HepG2 (cell line): ENCODE results near the gene PKP1. TPM values are rescaled to one million over a fixed set of nuclear protein-coding genes. Genes with fewer than 3 reads are reported as not detected.

ENCODE experiments used
- ATAC-seq: fragments of 200-7000 bp; cut with Tn5 transposase; 3 replicates; pipeline ENCODE4 v1.9.1; 2020; ENCODE audit warnings: mild to moderate bottlenecking, moderate library complexity
- BruUV-seq: library from RNA; stranded (reverse); fragments of 400-500 nt; replicated peaks from 2 replicates; lab custom pipeline; 2021; lab: Mats Ljungman, UMichigan
- CTCF ChIA-PET: fragments of 300-600 bp; formaldehyde crosslinking; extraction: SDS; loops from one replicate; lab custom pipeline; 2021; ENCODE audit warnings: low total read pairs, inconsistent platforms, low intra/inter-chr PET ratio; lab: Yijun Ruan, JAX
- POLR2A ChIA-PET: fragments of 350-600 bp; sonication (Branson Sonifier 250); formaldehyde crosslinking; loops from one replicate; lab custom pipeline; 2020; ENCODE audit warnings: antibody characterized with exemption, inconsistent platforms; lab: Yijun Ruan, JAX
- DNase-seq: peaks from one replicate; pipeline ENCODE4 v3.0.0-alpha.2; 2015; ENCODE audit warnings: low spot score
- FAIRE-seq: peaks from 3 replicates; lab custom pipeline; 2011; peaks lifted over from hg19 to GRCh38; lab: Jason Lieb, UNC
- H2AFZ ChIP-seq: one replicate; pipeline ENCODE4 v1.6.1; 2011; ENCODE audit warnings: low read length, inconsistent platforms
- H3K27ac ChIP-seq: fragments of 300-600 bp; 3 replicates; pipeline ENCODE4 v1.8.0; 2011; ENCODE audit warnings: mixed run types, mild to moderate bottlenecking, mixed read lengths, low read length, inconsistent platforms; ENCODE audit not compliant: insufficient read depth; ENCODE audit errors: extremely low read length
- H3K27me3 ChIP-seq, 2 experiments: fragments of 200-600 bp in 1 of 2; 2 replicates in 1 of 2; 3 replicates in 1 of 2; pipeline versions ENCODE4 v1.6.0 to v1.8.0; 2011; ENCODE audit warnings: low read length in 2 of 2, mild to moderate bottlenecking in 2 of 2, moderate library complexity in 2 of 2, inconsistent platforms in 1 of 2; ENCODE audit not compliant: insufficient read depth in 2 of 2, control insufficient read depth in 1 of 2
- H3K36me3 ChIP-seq, 2 experiments: fragments of 200-600 bp in 1 of 2; replicated peaks in 1 of 2; 2 replicates in 1 of 2; 3 replicates in 1 of 2; pipeline versions ENCODE4 v1.5.1 to v1.8.0; 2011; ENCODE audit warnings: low read length in 2 of 2, inconsistent platforms in 1 of 2; ENCODE audit not compliant: insufficient read depth in 2 of 2, control insufficient read depth in 1 of 2
- H3K4me1 ChIP-seq: 2 replicates; pipeline ENCODE4 v1.5.1; 2012; ENCODE audit warnings: low read length, inconsistent platforms; ENCODE audit not compliant: insufficient read depth
- H3K4me2 ChIP-seq: 2 replicates; pipeline ENCODE4 v1.6.0; 2011; ENCODE audit warnings: low read depth, low read length, inconsistent platforms
- H3K4me3 ChIP-seq, 3 experiments: fragments of 200-600 bp in 1 of 3; sonication (generic), shearing (Covaris generic) in 1 of 3; replicated peaks in 1 of 3; 2 replicates each; pipeline ENCODE4 v1.5.1; 2011 to 2016; ENCODE audit warnings: low read length in 3 of 3, inconsistent platforms in 2 of 3, low read depth in 2 of 3, mild to moderate bottlenecking in 2 of 3, control low read depth in 1 of 3, mixed read lengths in 1 of 3; ENCODE audit not compliant: insufficient read depth in 1 of 3
- H3K79me2 ChIP-seq: one replicate; pipeline ENCODE4 v1.6.1; 2011; ENCODE audit warnings: low read length, inconsistent platforms; ENCODE audit not compliant: insufficient read depth
- H3K9ac ChIP-seq: 2 replicates; pipeline ENCODE4 v1.6.0; 2011; ENCODE audit warnings: mild to moderate bottlenecking, low read depth, low read length, inconsistent platforms; ENCODE audit not compliant: insufficient read depth
- H3K9me3 ChIP-seq: 2 replicates; pipeline ENCODE4 v1.5.1; 2012; ENCODE audit warnings: mild to moderate bottlenecking, low read length
- H4K20me1 ChIP-seq: 2 replicates; pipeline ENCODE4 v1.6.0; 2011; ENCODE audit warnings: inconsistent platforms, mild to moderate bottlenecking, low read length, moderate library complexity; ENCODE audit not compliant: insufficient read depth
- ATM ChIP-seq: fragments of 450-650 bp; IDR thresholded peaks from 2 replicates; pipeline ENCODE4 v1.7.1; 2017; ENCODE audit warnings: mild to moderate bottlenecking, borderline replicate concordance
- CBFB ChIP-seq: sonication (generic); formaldehyde crosslinking; IDR thresholded peaks from 2 replicates; pipeline ENCODE4 v1.4.0; 2020; ENCODE audit warnings: missing genetic modification reagents
- CEBPB ChIP-seq: IDR thresholded peaks from 2 replicates; pipeline ENCODE4 v1.6.1; 2011; ENCODE audit warnings: low read depth, low read length, improper control_type of control experiment, borderline replicate concordance
- FOXC1 ChIP-seq: sonication (generic); formaldehyde crosslinking; IDR thresholded peaks from 2 replicates; pipeline ENCODE4 v1.8.0; 2022; ENCODE audit warnings: mild to moderate bottlenecking, missing genetic modification reagents, borderline replicate concordance
- GTF3A ChIP-seq: sonication (generic); formaldehyde crosslinking; conservative IDR thresholded peaks from 2 replicates; pipeline ENCODE4 v1.4.0; 2020; ENCODE audit warnings: mild to moderate bottlenecking, missing genetic modification reagents
- MBD4 ChIP-seq: IDR thresholded peaks from 2 replicates; pipeline ENCODE4 v1.6.1; 2012; ENCODE audit warnings: low read length, inconsistent platforms, borderline replicate concordance
- SNAPC2 ChIP-seq: sonication (generic); formaldehyde crosslinking; IDR thresholded peaks from 2 replicates; pipeline ENCODE4 v1.8.1; 2022; ENCODE audit warnings: mild to moderate bottlenecking, missing genetic modification reagents
- SNRNP70 ChIP-seq: fragments of 200-400 bp; formaldehyde crosslinking; IDR thresholded peaks from 2 replicates; pipeline ENCODE4 v1.6.1; 2017; ENCODE audit warnings: mild to moderate bottlenecking, low read depth, low read length, moderate library complexity
- SP140L ChIP-seq: sonication (generic); formaldehyde crosslinking; IDR thresholded peaks from 2 replicates; pipeline ENCODE4 v1.4.0; 2020; ENCODE audit warnings: missing genetic modification reagents, borderline replicate concordance
- SRSF4 ChIP-seq: fragments of 200-400 bp; formaldehyde crosslinking; IDR thresholded peaks from one replicate; pipeline ENCODE4 v1.6.1; 2018; ENCODE audit warnings: mild to moderate bottlenecking, low read depth, low read length, moderate library complexity; ENCODE audit not compliant: poor library complexity, severe bottlenecking
- ZBTB8A ChIP-seq: sonication (generic); formaldehyde crosslinking; IDR thresholded peaks from 2 replicates; pipeline ENCODE4 v1.4.0; 2020; ENCODE audit warnings: mild to moderate bottlenecking, low read depth, missing genetic modification reagents, borderline replicate concordance
- ZFP90 ChIP-seq: sonication (generic); formaldehyde crosslinking; IDR thresholded peaks from 2 replicates; pipeline ENCODE4 v1.8.0; 2022; ENCODE audit warnings: missing genetic modification reagents, mild to moderate bottlenecking, inconsistent platforms, borderline replicate concordance
- ZNF335 ChIP-seq: sonication (generic); formaldehyde crosslinking; IDR thresholded peaks from 2 replicates; pipeline ENCODE4 v1.4.0; 2020; ENCODE audit warnings: missing genetic modification reagents
- ZNF383 ChIP-seq: sonication (generic); formaldehyde crosslinking; IDR thresholded peaks from 2 replicates; pipeline ENCODE4 v1.4.0; 2020; ENCODE audit warnings: missing genetic modification reagents, mild to moderate bottlenecking, borderline replicate concordance
- ZNF724P ChIP-seq: sonication (generic); formaldehyde crosslinking; IDR thresholded peaks from 2 replicates; pipeline ENCODE4 v1.8.0; 2022; ENCODE audit warnings: missing genetic modification reagents, borderline replicate concordance
- ZNF749 ChIP-seq: sonication (generic); formaldehyde crosslinking; IDR thresholded peaks from 2 replicates; pipeline ENCODE4 v1.8.0; 2022; ENCODE audit warnings: mild to moderate bottlenecking, missing genetic modification reagents, moderate library complexity, borderline replicate concordance
- WGBS: methylation state at CpG from one replicate; pipeline ENCODE4 v1.1.6; 2017; ENCODE audit warnings: low lambda C conversion rate; 5-methylcytosine and 5-hydroxymethylcytosine counted together
- in situ Hi-C: cut with HindIII; loops from 2 replicates; pipeline ENCODE4 v1.10.0; 2017; ENCODE audit warnings: low pct_unique_long_range_greater_than_20kb; ENCODE audit not compliant: extremely low pct_ligation_motif_present
- intact Hi-C: fragments of 100-400 bp; cut with micrococcal nuclease; formaldehyde crosslinking; loops from one replicate; pipeline ENCODE4 v1.10.0; 2022; ENCODE audit not compliant: unreplicated experiment
- polyA plus RNA-seq, 8 experiments: library from polyadenylated mRNA; depleted of rRNA in 3 of 8; stranded (reverse) in 7 of 8; unstranded in 1 of 8; fragments of >200 nt; fragmentation: Illumina TruSeq in 4 of 8; extraction: Trizol in 4 of 8; gene quantifications; 2 replicates each; pipeline versions ENCODE4 v1.2.1 to v1.2.3, GENCODE V29; 2011 to 2016; ENCODE audit warnings: low read depth in 4 of 8, missing spikeins in 1 of 8, mixed read lengths in 1 of 8; ENCODE audit not compliant: insufficient read depth in 1 of 8
- total RNA-seq, 5 experiments: library from RNA; depleted of rRNA; stranded (reverse); fragments of >200 nt; fragmentation: Illumina TruSeq; extraction: Trizol; gene quantifications; 2 replicates each; pipeline ENCODE4 v1.2.3, GENCODE V29; 2016; ENCODE audit warnings: low read depth in 1 of 5

The PKP1 gene
- total and polyA plus RNA-seq, 2 of the 13 experiments (the other 11 are each of a cell fraction or from before 2014, with no cell fraction given): not detected

DNA sequence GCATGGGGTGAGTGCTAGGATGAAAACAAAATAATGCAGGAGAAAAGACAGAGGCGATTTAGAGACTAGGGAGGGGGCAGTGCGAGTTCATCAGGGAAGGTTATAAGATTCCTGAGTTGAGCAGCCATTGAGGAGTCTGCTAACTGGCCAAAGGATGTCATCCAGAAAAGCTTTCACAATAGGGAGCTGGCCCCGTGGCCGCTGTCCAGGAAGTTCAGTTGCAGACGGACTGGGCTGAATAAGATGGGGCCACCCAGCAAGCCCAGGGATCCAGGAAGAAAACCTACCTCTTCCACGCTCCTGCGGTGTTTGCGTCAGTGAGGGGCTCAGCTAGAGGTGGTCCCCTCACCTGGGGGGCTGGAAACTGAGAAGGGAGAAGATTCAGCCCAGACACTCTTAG, 4.0 kb upstream of the PKP1 start:
- WGBS: 0% methylated on average over 2 of the region's 8 CpGs
- BruUV-seq: no TSS peak
- intact Hi-C loops (no loop called here), in situ Hi-C loops (no loop called here)
- Histone ChIP-seq H3K79me2 (no peaks in the 10 kb centered on the region), H3K36me3 (no peaks in the 10 kb centered on the region), H3K27me3 (peaks cover 4 to 63% of the 10 kb centered on the region in 2 experiments; a peak in 4 of 5 replicates), H3K27ac (no peak overlapping the region), H3K4me1 (no peaks in the 10 kb centered on the region), H3K9me3 (no peaks in the 10 kb centered on the region), H3K4me3 (no peak overlapping the region), H3K4me2 (no peak overlapping the region), H4K20me1 (no peaks in the 10 kb centered on the region), H3K9ac (no peak overlapping the region), H2AFZ (no peak overlapping the region)
- no peak for ATAC-seq
- POLR2A ChIA-PET: no interaction called here
- no peak for FAIRE-seq
- CTCF ChIA-PET: no interaction called here
- DNase-seq: no peak
- TF ChIP-seq FOXC1 (no peak), SP140L (no peak), CEBPB (no peak), SRSF4 (no peak), ZNF383 (CRISPR knock-in tag) (no peak), ZNF749 (CRISPR knock-in tag) (no peak), ZFP90 (CRISPR knock-in tag) (no peak), SNAPC2 (CRISPR knock-in tag) (no peak), MBD4 (no peak), ZNF724P (CRISPR knock-in tag) (no peak), ZBTB8A (CRISPR knock-in tag) (no peak), ATM (no peak), SNRNP70 (no peak), ZNF335 (no peak), GTF3A (no peak), CBFB (CRISPR knock-in tag) (no peak)
